KMS-11 (cell line): ENCODE data around the gene HPSE2.

Experiments used
- H2AFZ ChIP-seq: fragments of 200-600 bp; sonication (generic); 2 replicates; pipeline ENCODE4 v1.6.1; 2016; ENCODE audit warnings: antibody characterized with exemption, mixed run types, low read depth
- H3K27ac ChIP-seq: fragments of 200-600 bp; sonication (generic); 2 replicates; pipeline ENCODE4 v1.6.1; 2016; ENCODE audit warnings: mild to moderate bottlenecking, mixed run types
- H3K27me3 ChIP-seq: fragments of 200-600 bp; sonication (generic); 2 replicates; pipeline ENCODE4 v1.6.1; 2017; ENCODE audit warnings: mild to moderate bottlenecking, low read depth, mixed run types, moderate library complexity; ENCODE audit not compliant: insufficient read depth
- H3K36me3 ChIP-seq: fragments of 200-600 bp; sonication (generic); 2 replicates; pipeline ENCODE4 v1.6.1; 2017; ENCODE audit warnings: mild to moderate bottlenecking, mixed run types; ENCODE audit not compliant: insufficient read depth
- H3K4me1 ChIP-seq: fragments of 200-600 bp; sonication (generic); 2 replicates; pipeline ENCODE4 v1.6.1; 2016; ENCODE audit warnings: mild to moderate bottlenecking, low read depth, mixed run types; ENCODE audit not compliant: poor library complexity, severe bottlenecking
- H3K4me2 ChIP-seq: fragments of 200-600 bp; sonication (generic); 2 replicates; pipeline ENCODE4 v1.7.0; 2016; ENCODE audit warnings: mild to moderate bottlenecking, mixed run types
- H3K4me3 ChIP-seq: fragments of 200-600 bp; sonication (generic); IDR thresholded peaks from 2 replicates; pipeline ENCODE4 v1.6.1; 2017; ENCODE audit warnings: low read depth, low read length, mixed read lengths; ENCODE audit not compliant: insufficient read depth
- H3K79me2 ChIP-seq: fragments of 200-600 bp; sonication (generic); 2 replicates; pipeline ENCODE4 v1.6.1; 2016; ENCODE audit warnings: low read depth, mixed run types; ENCODE audit not compliant: insufficient read depth
- H3K9ac ChIP-seq: fragments of 200-600 bp; sonication (generic); 2 replicates; pipeline ENCODE4 v1.6.1; 2016; ENCODE audit warnings: mild to moderate bottlenecking, mixed run types
- H4K20me1 ChIP-seq: fragments of 200-600 bp; sonication (generic); 2 replicates; pipeline ENCODE4 v1.6.1; 2016; ENCODE audit warnings: mild to moderate bottlenecking, mixed run types; ENCODE audit not compliant: insufficient read depth
- CTCF ChIP-seq: fragments of 200-600 bp; sonication (generic); conservative IDR thresholded peaks from 2 replicates; pipeline ENCODE4 v1.6.1; 2017; ENCODE audit warnings: low read depth, mild to moderate bottlenecking, antibody characterized with exemption, low read length, moderate library complexity, mixed read lengths

The HPSE2 gene

GRCh38 chr10:98617906-98618520 lies 617.6 kb downstream of the HPSE2 start:
- Histone ChIP-seq H3K9ac (no peak overlapping the region), H3K4me1 (no peaks in the 10 kb centered on the region), H3K79me2 (no peaks in the 10 kb centered on the region), H2AFZ (no peak overlapping the region), H4K20me1 (no peaks in the 10 kb centered on the region), H3K27me3 (no peaks in the 10 kb centered on the region), H3K4me2 (no peak overlapping the region), H3K27ac (no peak overlapping the region), H3K4me3 (no peak overlapping the region), H3K36me3 (no peaks in the 10 kb centered on the region)
- no peak for TF ChIP-seq CTCF

GRCh38 chr10:98613446-98613845 lies 622.2 kb downstream of the HPSE2 start:
- H3K4me1 ChIP-seq = no peaks in the 10 kb centered on the region
- no peak overlapping the region for H2AFZ ChIP-seq
- no peak overlapping the region for H3K4me3 ChIP-seq
- H3K36me3 ChIP-seq = no peaks in the 10 kb centered on the region
- no peak overlapping the region for H3K4me2 ChIP-seq
- TF ChIP-seq CTCF = no peak
- H3K9ac ChIP-seq = no peak overlapping the region
- no peaks in the 10 kb centered on the region for H4K20me1 ChIP-seq
- no peaks in the 10 kb centered on the region for H3K79me2 ChIP-seq
- no peaks in the 10 kb centered on the region for H3K27me3 ChIP-seq
- H3K27ac ChIP-seq = no peak overlapping the region

- TF ChIP-seq CTCF = no peak
- H3K4me3 ChIP-seq = no peak overlapping the region
- H3K4me1 ChIP-seq = no peaks in the 10 kb centered on the region
- no peaks in the 10 kb centered on the region for H3K36me3 ChIP-seq
- H2AFZ ChIP-seq = no peak overlapping the region
- no peaks in the 10 kb centered on the region for H4K20me1 ChIP-seq
- no peak overlapping the region for H3K9ac ChIP-seq
- H3K27ac ChIP-seq = no peak overlapping the region
- H3K27me3 ChIP-seq = no peaks in the 10 kb centered on the region
- no peak overlapping the region for H3K4me2 ChIP-seq
- no peaks in the 10 kb centered on the region for H3K79me2 ChIP-seq
These were observed 624.2 kb downstream of the HPSE2 start for GRCh38 chr10:98611436-98611835.

GRCh38 chr10:98610836-98611235 lies 624.8 kb downstream of the HPSE2 start:
- TF ChIP-seq CTCF = no peak
- Histone ChIP-seq H3K79me2 (no peaks in the 10 kb centered on the region), H3K9ac (no peak overlapping the region), H3K36me3 (no peaks in the 10 kb centered on the region), H3K27ac (no peak overlapping the region), H3K4me1 (no peaks in the 10 kb centered on the region), H3K4me2 (no peak overlapping the region), H3K27me3 (no peaks in the 10 kb centered on the region), H4K20me1 (no peaks in the 10 kb centered on the region), H2AFZ (no peak overlapping the region), H3K4me3 (no peak overlapping the region)
